Measurements from ENCODE around the gene MCTP2. TPM values are rescaled to one million over a fixed set of nuclear protein-coding genes. Genes with fewer than 3 reads are reported as not detected.
"Not testable (repeated sequence)": the region's sequence is repeated elsewhere in the genome, so short reads cannot be mapped to it uniquely, and the experiment has no call there.

MCTP2 gene
- total RNA-seq, 4 donors from 2014 or later = 1.5 to 10.3 (median 5.7) TPM

- TF ChIP-seq, protein P1, sequence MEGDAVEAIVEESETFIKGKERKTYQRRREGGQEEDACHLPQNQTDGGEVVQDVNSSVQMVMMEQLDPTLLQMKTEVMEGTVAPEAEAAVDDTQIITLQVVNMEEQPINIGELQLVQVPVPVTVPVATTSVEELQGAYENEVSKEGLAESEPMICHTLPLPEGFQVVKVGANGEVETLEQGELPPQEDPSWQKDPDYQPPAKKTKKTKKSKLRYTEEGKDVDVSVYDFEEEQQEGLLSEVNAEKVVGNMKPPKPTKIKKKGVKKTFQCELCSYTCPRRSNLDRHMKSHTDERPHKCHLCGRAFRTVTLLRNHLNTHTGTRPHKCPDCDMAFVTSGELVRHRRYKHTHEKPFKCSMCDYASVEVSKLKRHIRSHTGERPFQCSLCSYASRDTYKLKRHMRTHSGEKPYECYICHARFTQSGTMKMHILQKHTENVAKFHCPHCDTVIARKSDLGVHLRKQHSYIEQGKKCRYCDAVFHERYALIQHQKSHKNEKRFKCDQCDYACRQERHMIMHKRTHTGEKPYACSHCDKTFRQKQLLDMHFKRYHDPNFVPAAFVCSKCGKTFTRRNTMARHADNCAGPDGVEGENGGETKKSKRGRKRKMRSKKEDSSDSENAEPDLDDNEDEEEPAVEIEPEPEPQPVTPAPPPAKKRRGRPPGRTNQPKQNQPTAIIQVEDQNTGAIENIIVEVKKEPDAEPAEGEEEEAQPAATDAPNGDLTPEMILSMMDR (IDR thresholded peaks at IDR 0.05) = no peak
- TF ChIP-seq POLR2A (IDR thresholded peaks at IDR 0.05) (no peak), POLR2AphosphoS5 (IDR thresholded peaks at IDR 0.05) (no peak), EP300 (IDR thresholded peaks at IDR 0.05) (no peak)
- Histone ChIP-seq H3K36me3 (no peaks in the 10 kb centered on the region), H3K4me1 (no peaks in the 10 kb centered on the region), H3K9me3 (no peaks in the 10 kb centered on the region), H3K4me3 (no peak overlapping the region), H3K27ac (no peak overlapping the region), H3K27me3 (no peaks in the 10 kb centered on the region)
- ATAC-seq = no peak
- WGBS, 2 donors (ENCODE audit: low coverage in 1 of 2) = 70 to 76% methylated on average over 1 to 2 of the region's 2 CpGs
Measured at GRCh38 chr15:94252906-94253491, 21.6 kb downstream of the MCTP2 start.

DNA sequence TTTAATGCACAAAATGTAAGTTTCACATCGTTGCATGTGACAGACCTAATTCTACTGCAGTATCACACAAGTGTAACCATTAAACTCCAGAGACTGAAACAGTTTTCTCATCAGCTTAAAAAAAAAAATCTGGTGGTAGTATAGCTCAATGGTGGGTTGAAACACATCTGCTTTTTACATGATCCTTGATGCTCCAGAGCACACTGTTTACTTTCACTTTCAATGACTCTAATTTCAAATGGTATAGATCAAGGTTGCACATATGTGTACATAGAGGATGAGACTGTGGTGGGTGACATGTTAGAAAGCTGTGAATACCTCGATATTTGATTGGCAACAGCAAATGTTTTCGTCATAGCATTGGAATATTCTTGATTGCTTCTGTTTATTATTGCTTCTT lies 22.4 kb downstream of the MCTP2 start:
- no peak overlapping the region for H3K27ac ChIP-seq
- H3K36me3 ChIP-seq = no peaks in the 10 kb centered on the region
- no peaks in the 10 kb centered on the region for H3K9me3 ChIP-seq
- H3K4me1 ChIP-seq = no peaks in the 10 kb centered on the region
- 80 to 85% methylated on average over 2 to 3 of the region's 3 CpGs for WGBS, 2 donors (ENCODE audit: low coverage in 1 of 2)
- no peak for ATAC-seq
- H3K27me3 ChIP-seq = no peaks in the 10 kb centered on the region
- no peak overlapping the region for H3K4me3 ChIP-seq
- no peak for TF ChIP-seq EP300 (IDR thresholded peaks at IDR 0.05)
- TF ChIP-seq POLR2AphosphoS5 (IDR thresholded peaks at IDR 0.05) = no peak
- TF ChIP-seq POLR2A (IDR thresholded peaks at IDR 0.05) = no peak
- TF ChIP-seq, protein P1 (IDR thresholded peaks at IDR 0.05) = no peak

GRCh38 chr15:94255540-94255939 lies 24.2 kb downstream of the MCTP2 start:
- Histone ChIP-seq H3K9me3 (no peaks in the 10 kb centered on the region), H3K4me1 (no peaks in the 10 kb centered on the region), H3K27ac (no peak overlapping the region), H3K27me3 (peaks cover 3% of the 10 kb centered on the region), H3K4me3 (no peak overlapping the region), H3K36me3 (no peaks in the 10 kb centered on the region)
- 67 to 100% methylated on average over 2 to 4 of the region's 4 CpGs for WGBS, 2 donors (ENCODE audit: low coverage in 1 of 2)
- TF ChIP-seq POLR2AphosphoS5 (IDR thresholded peaks at IDR 0.05) = no peak
- TF ChIP-seq, protein P1 (IDR thresholded peaks at IDR 0.05) = no peak
- TF ChIP-seq EP300 (IDR thresholded peaks at IDR 0.05) = no peak
- no peak for TF ChIP-seq POLR2A (IDR thresholded peaks at IDR 0.05)
- ATAC-seq = no peak

DNA sequence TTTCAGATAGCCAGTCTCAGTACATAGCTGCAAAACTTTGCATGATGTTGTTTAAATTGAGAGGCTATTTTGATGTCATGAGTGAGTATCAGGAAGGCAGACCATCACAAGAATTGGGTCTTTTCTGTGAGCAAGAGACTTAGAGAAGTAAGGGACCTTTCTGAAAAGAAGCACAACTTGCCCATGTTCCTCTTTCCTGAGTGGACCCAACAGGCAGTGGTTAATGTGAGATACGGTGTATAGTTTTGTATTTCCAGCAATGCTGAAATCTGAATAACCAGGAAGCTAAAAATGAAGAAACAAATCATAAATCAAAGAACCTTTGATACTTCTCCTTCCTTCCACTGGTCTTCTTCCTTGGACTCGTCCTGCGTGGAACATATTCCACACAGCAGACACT lies 25.1 kb downstream of the MCTP2 start:
- Histone ChIP-seq H3K4me1 (no peaks in the 10 kb centered on the region), H3K4me3 (no peak overlapping the region), H3K27ac (no peak overlapping the region), H3K36me3 (no peaks in the 10 kb centered on the region), H3K27me3 (peaks cover 3% of the 10 kb centered on the region), H3K9me3 (no peaks in the 10 kb centered on the region)
- ATAC-seq = no peak
- no peak for TF ChIP-seq POLR2AphosphoS5 (IDR thresholded peaks at IDR 0.05)
- TF ChIP-seq, protein P1 (IDR thresholded peaks at IDR 0.05) = no peak
- 68 to 69% methylated on average over 3 of the region's 3 CpGs for WGBS, 2 donors (ENCODE audit: low coverage in 1 of 2)

DNA sequence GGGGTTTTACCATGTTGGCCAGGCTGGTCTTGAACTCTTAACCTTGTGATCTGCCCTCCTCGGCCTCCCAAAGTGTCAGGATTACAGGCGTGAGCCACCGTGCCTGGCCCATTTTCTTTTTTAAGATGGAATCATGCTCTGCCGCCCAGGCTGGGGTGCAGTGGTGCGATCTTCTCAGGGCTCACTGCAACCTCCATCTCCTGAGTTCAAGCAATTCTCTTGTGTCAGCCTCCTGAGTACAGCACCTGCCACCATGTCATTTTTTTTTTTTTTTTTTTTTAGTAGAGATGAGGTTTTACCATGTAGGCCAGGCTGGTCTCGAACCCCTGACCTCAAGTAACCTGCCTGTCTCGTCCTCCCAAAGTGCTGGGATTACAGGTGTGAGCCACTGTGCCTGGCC lies 26.4 kb downstream of the MCTP2 start:
- not testable (repeated sequence) for H3K27ac ChIP-seq, H3K9me3 ChIP-seq, H3K36me3 ChIP-seq, H3K27me3 ChIP-seq, ATAC-seq, H3K4me1 ChIP-seq, H3K4me3 ChIP-seq
- WGBS, 2 donors (ENCODE audit: low coverage in 1 of 2) = 98 to 100% methylated on average over 3 to 6 of the region's 7 CpGs
